Neural cell (in vitro differentiated cells): ENCODE data around the gene TF. TPM values are rescaled to one million over a fixed set of nuclear protein-coding genes. Genes with fewer than 3 reads are reported as not detected.

Experiments
- H2AFZ ChIP-seq: fragments of 200-600, 300-800 bp; sonication (generic), shearing (Covaris generic); 2 replicates; pipeline ENCODE4 v1.6.0; 2014; ENCODE audit warnings: low read depth, mild to moderate bottlenecking, antibody characterized with exemption, low read length, moderate library complexity
- H3F3A ChIP-seq: fragments of 200-600 bp; shearing (Covaris generic); 2 replicates; pipeline ENCODE4 v1.6.1; 2016; ENCODE audit warnings: mild to moderate bottlenecking, moderate library complexity, mixed read lengths, antibody characterized with exemption, low read length; ENCODE audit not compliant: insufficient read depth, poor library complexity, severe bottlenecking
- H3K27ac ChIP-seq: fragments of 200-600, 300-800 bp; sonication (generic), shearing (Covaris generic); 2 replicates; pipeline ENCODE4 v1.5.1; 2014; ENCODE audit warnings: mild to moderate bottlenecking, low read length, moderate library complexity
- H3K27me3 ChIP-seq: fragments of 300-800, 200-600 bp; sonication (generic), shearing (Covaris generic); 2 replicates; pipeline ENCODE4 v1.6.0; 2014; ENCODE audit warnings: mild to moderate bottlenecking, low read depth, low read length, moderate library complexity; ENCODE audit not compliant: insufficient read depth
- H3K36me3 ChIP-seq: fragments of 300-800, 200-600 bp; sonication (generic), shearing (Covaris generic); 2 replicates; pipeline ENCODE4 v1.5.1; 2014; ENCODE audit warnings: mild to moderate bottlenecking, antibody characterized with exemption, low read length, moderate library complexity; ENCODE audit not compliant: insufficient read depth
- H3K4me2 ChIP-seq: fragments of 300-800, 200-600 bp; sonication (generic), shearing (Covaris generic); 2 replicates; pipeline ENCODE4 v1.6.0; 2014; ENCODE audit warnings: mild to moderate bottlenecking, low read length
- H3K4me3 ChIP-seq: fragments of 300-800, 200-600 bp; sonication (generic), shearing (Covaris generic); 2 replicates; pipeline ENCODE4 v1.5.1; 2014; ENCODE audit warnings: mild to moderate bottlenecking, low read length, moderate library complexity
- H3K79me2 ChIP-seq: fragments of 200-600 bp; shearing (Covaris generic); replicated peaks from 2 replicates; pipeline ENCODE4 v1.6.0; 2014; ENCODE audit warnings: mild to moderate bottlenecking, low read length, moderate library complexity; ENCODE audit not compliant: insufficient read depth
- H3K9ac ChIP-seq: fragments of 300-800, 200-600 bp; sonication (generic), shearing (Covaris generic); 2 replicates; pipeline ENCODE4 v1.6.1; 2016; ENCODE audit warnings: mild to moderate bottlenecking, low read length, mixed read lengths
- H3K9me2 ChIP-seq: fragments of 200-600 bp; shearing (Covaris generic); 2 replicates; pipeline ENCODE4 v1.6.1; 2016; ENCODE audit warnings: mild to moderate bottlenecking, low read length, mixed read lengths; ENCODE audit not compliant: insufficient read depth
- H3K9me3 ChIP-seq: fragments of 200-600, 300-800 bp; sonication (generic), shearing (Covaris generic); 2 replicates; pipeline ENCODE4 v1.6.1; 2016; ENCODE audit warnings: mild to moderate bottlenecking, mixed run types, low read length, moderate library complexity, mixed read lengths
- H4K20me1 ChIP-seq: fragments of 200-600 bp; shearing (Covaris generic); 2 replicates; pipeline ENCODE4 v1.6.1; 2016; ENCODE audit warnings: mild to moderate bottlenecking, mixed run types; ENCODE audit not compliant: insufficient read depth
- CTCF ChIP-seq: fragments of 450-650 bp; IDR thresholded peaks from 2 replicates; pipeline ENCODE4 v1.5.1; 2014; ENCODE audit warnings: antibody characterized with exemption, mild to moderate bottlenecking, moderate library complexity; ENCODE audit not compliant: poor library complexity, severe bottlenecking
- EP300 ChIP-seq: fragments of 450-650 bp; conservative IDR thresholded peaks from 2 replicates; pipeline ENCODE4 v1.6.1; 2014; ENCODE audit warnings: antibody characterized with exemption, mild to moderate bottlenecking, moderate library complexity; ENCODE audit not compliant: poor library complexity, severe bottlenecking
- EZH2 ChIP-seq: fragments of 200-600, 300-800 bp; shearing (Covaris generic), sonication (generic); IDR thresholded peaks from 2 replicates; pipeline ENCODE4 v1.6.1; 2014; ENCODE audit warnings: antibody characterized with exemption, low read length, borderline replicate concordance, mild to moderate bottlenecking; ENCODE audit not compliant: insufficient read depth, poor library complexity, severe bottlenecking
- MXI1 ChIP-seq: fragments of 450-650 bp; conservative IDR thresholded peaks from 2 replicates; pipeline ENCODE4 v1.6.1; 2014; ENCODE audit warnings: antibody characterized with exemption, mild to moderate bottlenecking; ENCODE audit not compliant: poor library complexity, severe bottlenecking
- POLR2AphosphoS5 ChIP-seq: IDR thresholded peaks from 2 replicates; pipeline ENCODE4 v1.6.1; 2012
- RAD21 ChIP-seq: fragments of 450-650 bp; conservative IDR thresholded peaks from 2 replicates; pipeline ENCODE4 v1.6.1; 2014; ENCODE audit warnings: antibody characterized with exemption, mild to moderate bottlenecking, moderate library complexity
- REST ChIP-seq: IDR thresholded peaks from 2 replicates; pipeline ENCODE4 v1.6.1; 2012; ENCODE audit warnings: borderline replicate concordance
- SMC3 ChIP-seq: fragments of 450-650 bp; conservative IDR thresholded peaks from 2 replicates; pipeline ENCODE4 v1.6.1; 2014; ENCODE audit warnings: antibody characterized with exemption, mild to moderate bottlenecking, moderate library complexity; ENCODE audit not compliant: poor library complexity
- TAF1 ChIP-seq: IDR thresholded peaks from 2 replicates; pipeline ENCODE4 v1.6.1; 2012; ENCODE audit warnings: low read depth
- polyA plus RNA-seq: library from polyadenylated mRNA; depleted of rRNA; stranded (reverse); fragments of >200 nt; gene quantifications from 2 replicates; pipeline ENCODE4 v1.2.3, GENCODE V29; 2014

The TF gene
- polyA plus RNA-seq, 1 donor from 2014 or later = 1.4 TPM

- TF ChIP-seq EP300 = no peak
- no peak for TF ChIP-seq RAD21
- Histone ChIP-seq H3K9me3 (no peaks in the 10 kb centered on the region), H4K20me1 (no peaks in the 10 kb centered on the region)
These were observed 42.3 kb upstream of the TF start for GRCh38 chr3:133703915-133704314.

GRCh38 chr3:133706033-133706432, 40.2 kb upstream of the TF start:
- Histone ChIP-seq H3K9me2 (no peaks in the 10 kb centered on the region), H3K9me3 (no peaks in the 10 kb centered on the region), H3K27ac (no peak overlapping the region), H3K4me3 (no peak overlapping the region), H2AFZ (no peak overlapping the region), H3K4me2 (no peak overlapping the region), H3K27me3 (no peaks in the 10 kb centered on the region), H3F3A (no peaks in the 10 kb centered on the region), H3K9ac (no peak overlapping the region), H3K79me2 (no peaks in the 10 kb centered on the region), H3K36me3 (no peaks in the 10 kb centered on the region), H4K20me1 (no peaks in the 10 kb centered on the region)
- TF ChIP-seq EP300 = no peak
- TF ChIP-seq MXI1 = no peak
- TF ChIP-seq EZH2 = no peak
- TF ChIP-seq POLR2AphosphoS5 = no peak
- TF ChIP-seq SMC3 = no peak
- TF ChIP-seq TAF1 = no peak
- TF ChIP-seq CTCF = no peak
- TF ChIP-seq RAD21 = no peak
- no peak for TF ChIP-seq REST

More at GRCh38 chr3:133703915-133704314, 42.3 kb upstream of the TF start:
- no peak overlapping the region for H3K27ac ChIP-seq
- no peaks in the 10 kb centered on the region for H3K79me2 ChIP-seq
- no peak overlapping the region for H3K4me3 ChIP-seq
- no peak overlapping the region for H3K4me2 ChIP-seq
- no peaks in the 10 kb centered on the region for H3K36me3 ChIP-seq
- H3K9ac ChIP-seq = no peak overlapping the region
- H3K9me2 ChIP-seq = no peaks in the 10 kb centered on the region
- H3K27me3 ChIP-seq = no peaks in the 10 kb centered on the region
- no peak overlapping the region for H2AFZ ChIP-seq
- H3F3A ChIP-seq = no peaks in the 10 kb centered on the region
